ENCODE measurements around the gene C17orf107. TPM values are rescaled to one million over a fixed set of nuclear protein-coding genes. Genes with fewer than 3 reads are reported as not detected.

Gene C17orf107
- polyA plus RNA-seq, 1 of the 3 experiments (the other 2 are of a cell fraction), result 0.44 TPM

- Histone ChIP-seq H3K4me2 (peak overlapping the region; percentile 59; the same call in 1 of the 2 replicates), H3K4me1 (ENCODE audit: control insufficient read depth in 1 of 2, insufficient read depth in 2 of 2, low read depth in 1 of 2, low read length in 1 of 2) (peaks cover 7 to 22% of the 10 kb centered on the region in 2 experiments; a peak in 2 of 4 replicates), H3K9ac (0 out of 2 replicates have a peak overlapping the region, but pooled peaks have one; percentile 40), H3K4me3 (ENCODE audit: low read depth in 2 of 2, low read length in 1 of 2) (no peak overlapping the region), H3K27ac (ENCODE audit: low read depth in 2 of 2, low read length in 1 of 2) (no peak overlapping the region), H4K20me1 (ENCODE audit: insufficient read depth) (no peaks in the 10 kb centered on the region), H2AFZ (ENCODE audit: low read depth) (no peak overlapping the region), H3K27me3 (ENCODE audit: insufficient read depth) (no peaks in the 10 kb centered on the region), H3F3A (replicated peaks; ENCODE audit: insufficient read depth) (no peaks in the 10 kb centered on the region), H3K9me3 (no peaks in the 10 kb centered on the region), H3K9me2 (no peaks in the 10 kb centered on the region), H3K36me3 (replicated peaks in 1 of 2; ENCODE audit: control insufficient read depth in 1 of 2, insufficient read depth in 2 of 2, low read length in 1 of 2) (peaks cover 15 to 16% of the 10 kb centered on the region in 2 experiments), H3K79me2 (ENCODE audit: insufficient read depth) (peaks cover 15% of the 10 kb centered on the region; the same call in 1 of the 2 replicates)
- peak; percentile 72 for DNase-seq
- TF ChIP-seq RAD21 (IDR thresholded peaks at IDR 0.05; ENCODE audit: low read length), result peak; percentile 25; the same call in 1 of the 2 replicates
- no peak for TF ChIP-seq RXRA (IDR thresholded peaks at IDR 0.05; ENCODE audit: borderline replicate concordance, low read depth)
- TF ChIP-seq NFIC (IDR thresholded peaks at IDR 0.05; ENCODE audit: borderline replicate concordance), result 0 out of 2 replicates have a peak, but pooled peaks have one; percentile 19
- peak; percentile 11; the same call in 1 of the 2 replicates for TF ChIP-seq SMC3 (IDR thresholded peaks at IDR 0.05; ENCODE audit: low read depth, low read length)
- TF ChIP-seq, protein P1, sequence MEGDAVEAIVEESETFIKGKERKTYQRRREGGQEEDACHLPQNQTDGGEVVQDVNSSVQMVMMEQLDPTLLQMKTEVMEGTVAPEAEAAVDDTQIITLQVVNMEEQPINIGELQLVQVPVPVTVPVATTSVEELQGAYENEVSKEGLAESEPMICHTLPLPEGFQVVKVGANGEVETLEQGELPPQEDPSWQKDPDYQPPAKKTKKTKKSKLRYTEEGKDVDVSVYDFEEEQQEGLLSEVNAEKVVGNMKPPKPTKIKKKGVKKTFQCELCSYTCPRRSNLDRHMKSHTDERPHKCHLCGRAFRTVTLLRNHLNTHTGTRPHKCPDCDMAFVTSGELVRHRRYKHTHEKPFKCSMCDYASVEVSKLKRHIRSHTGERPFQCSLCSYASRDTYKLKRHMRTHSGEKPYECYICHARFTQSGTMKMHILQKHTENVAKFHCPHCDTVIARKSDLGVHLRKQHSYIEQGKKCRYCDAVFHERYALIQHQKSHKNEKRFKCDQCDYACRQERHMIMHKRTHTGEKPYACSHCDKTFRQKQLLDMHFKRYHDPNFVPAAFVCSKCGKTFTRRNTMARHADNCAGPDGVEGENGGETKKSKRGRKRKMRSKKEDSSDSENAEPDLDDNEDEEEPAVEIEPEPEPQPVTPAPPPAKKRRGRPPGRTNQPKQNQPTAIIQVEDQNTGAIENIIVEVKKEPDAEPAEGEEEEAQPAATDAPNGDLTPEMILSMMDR (IDR thresholded peaks at IDR 0.05), result peak; percentile 44
- ChIA-PET POLR2A (interaction anchor here (1.3 kb wide), 1 partner anchor 26 kb away, joined by 5 read pairs; no protein-coding TSS in a partner anchor), CTCF (interaction anchor here (0.6 to 2.0 kb wide), 8 partner anchors 11 to 59 kb away, joined by 3 to 10 read pairs (median 4); partner anchors contain the start of gene CHRNE)
- 45% methylated on average over 14 of the region's 14 CpGs for WGBS (ENCODE audit: low lambda C conversion rate)
Observed at GRCh38 chr17:4934173-4934979, 35.0 kb downstream of the C17orf107 start.

GRCh38 chr17:4935650-4936049 is 36.3 kb downstream of the C17orf107 start:
- POLR2A ChIA-PET, result no interaction called here
- CTCF ChIA-PET, result interaction anchor here (1.7 to 2.3 kb wide), 3 partner anchors 11 to 27 kb away, joined by 5 to 11 read pairs (median 10); no protein-coding TSS in a partner anchor
- no peak overlapping the region for H3K4me3 ChIP-seq (ENCODE audit: low read depth in 2 of 2, low read length in 1 of 2)
- no peaks in the 10 kb centered on the region for H3K9me2 ChIP-seq
- H3K4me2 ChIP-seq, result no peak overlapping the region
- no peaks in the 10 kb centered on the region for H3K9me3 ChIP-seq
- peaks cover 15 to 16% of the 10 kb centered on the region in 2 experiments for H3K36me3 ChIP-seq (replicated peaks in 1 of 2; ENCODE audit: control insufficient read depth in 1 of 2, insufficient read depth in 2 of 2, low read length in 1 of 2)
- no peak for DNase-seq
- no peak overlapping the region for H3K27ac ChIP-seq (ENCODE audit: low read depth in 2 of 2, low read length in 1 of 2)
- no peaks in the 10 kb centered on the region for H4K20me1 ChIP-seq (ENCODE audit: insufficient read depth)
- no peak overlapping the region for H2AFZ ChIP-seq (ENCODE audit: low read depth)
- H3K9ac ChIP-seq, result no peak overlapping the region
- peaks cover 19% of the 10 kb centered on the region; the same call in 1 of the 2 replicates for H3K79me2 ChIP-seq (ENCODE audit: insufficient read depth)
- peaks cover 7 to 22% of the 10 kb centered on the region in 2 experiments; a peak in 2 of 4 replicates for H3K4me1 ChIP-seq (ENCODE audit: control insufficient read depth in 1 of 2, insufficient read depth in 2 of 2, low read depth in 1 of 2, low read length in 1 of 2)
- H3F3A ChIP-seq (replicated peaks; ENCODE audit: insufficient read depth), result peaks cover 5% of the 10 kb centered on the region
- H3K27me3 ChIP-seq (ENCODE audit: insufficient read depth), result no peaks in the 10 kb centered on the region
- no peak for TF ChIP-seq FOXJ3 (CRISPR knock-in tag; IDR thresholded peaks at IDR 0.05)
- TF ChIP-seq FOSL2 (IDR thresholded peaks at IDR 0.05; ENCODE audit: borderline replicate concordance, low read depth), result no peak
- TF ChIP-seq YY1 (IDR thresholded peaks at IDR 0.05; ENCODE audit: low read depth), result no peak
- no peak for TF ChIP-seq RXRA (IDR thresholded peaks at IDR 0.05; ENCODE audit: borderline replicate concordance, low read depth)
- no peak for TF ChIP-seq CHD2 (IDR thresholded peaks at IDR 0.05; ENCODE audit: low read length, partially characterized antibody)
- TF ChIP-seq EP300 (IDR thresholded peaks at IDR 0.05; ENCODE audit: borderline replicate concordance in 1 of 2, low read depth in 1 of 2, low read length in 1 of 2), result no peak
- no peak for TF ChIP-seq FOXM1 (IDR thresholded peaks at IDR 0.05; ENCODE audit: low read depth)
- no peak for TF ChIP-seq JUND (IDR thresholded peaks at IDR 0.05)
- TF ChIP-seq GATA2 (CRISPR knock-in tag; IDR thresholded peaks at IDR 0.05), result no peak
- TF ChIP-seq POLR2AphosphoS5 (IDR thresholded peaks at IDR 0.05; ENCODE audit: low read depth, low read length), result no peak
- TF ChIP-seq NFIC (IDR thresholded peaks at IDR 0.05; ENCODE audit: borderline replicate concordance), result no peak
- no peak for TF ChIP-seq ELF1 (IDR thresholded peaks at IDR 0.05)
- no peak for TF ChIP-seq GABPA (IDR thresholded peaks at IDR 0.05; ENCODE audit: low read depth)
- no peak for TF ChIP-seq TAF1 (IDR thresholded peaks at IDR 0.05; ENCODE audit: borderline replicate concordance, low read depth, low read length)
- TF ChIP-seq, protein P2, sequence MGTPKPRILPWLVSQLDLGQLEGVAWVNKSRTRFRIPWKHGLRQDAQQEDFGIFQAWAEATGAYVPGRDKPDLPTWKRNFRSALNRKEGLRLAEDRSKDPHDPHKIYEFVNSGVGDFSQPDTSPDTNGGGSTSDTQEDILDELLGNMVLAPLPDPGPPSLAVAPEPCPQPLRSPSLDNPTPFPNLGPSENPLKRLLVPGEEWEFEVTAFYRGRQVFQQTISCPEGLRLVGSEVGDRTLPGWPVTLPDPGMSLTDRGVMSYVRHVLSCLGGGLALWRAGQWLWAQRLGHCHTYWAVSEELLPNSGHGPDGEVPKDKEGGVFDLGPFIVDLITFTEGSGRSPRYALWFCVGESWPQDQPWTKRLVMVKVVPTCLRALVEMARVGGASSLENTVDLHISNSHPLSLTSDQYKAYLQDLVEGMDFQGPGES (IDR thresholded peaks at IDR 0.05; ENCODE audit: low read depth, low read length), result no peak
- TF ChIP-seq, protein P1 (IDR thresholded peaks at IDR 0.05), result no peak
- TF ChIP-seq, protein P3, sequence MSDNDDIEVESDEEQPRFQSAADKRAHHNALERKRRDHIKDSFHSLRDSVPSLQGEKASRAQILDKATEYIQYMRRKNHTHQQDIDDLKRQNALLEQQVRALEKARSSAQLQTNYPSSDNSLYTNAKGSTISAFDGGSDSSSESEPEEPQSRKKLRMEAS (IDR thresholded peaks at IDR 0.05; ENCODE audit: low read depth), result no peak
